COLO829 (cell line): Measurements from ENCODE around the gene RPL31.
"Not testable (repeated sequence)": the region's sequence is repeated elsewhere in the genome, so short reads cannot be mapped to it uniquely, and the experiment has no call there.

Experiments
- DNase-seq: peaks from one replicate; pipeline ENCODE4 v3.0.0; 2012; ENCODE audit warnings: low spot score

RPL31 gene

GRCh38 chr2:101026253-101026701 is 24.2 kb downstream of the RPL31 start:
- no peak for DNase-seq

GRCh38 chr2:101026923-101027469 is 24.9 kb downstream of the RPL31 start:
- DNase-seq: no peak

- no peak for DNase-seq
These were observed 25.8 kb downstream of the RPL31 start for GRCh38 chr2:101027852-101028251.

DNA sequence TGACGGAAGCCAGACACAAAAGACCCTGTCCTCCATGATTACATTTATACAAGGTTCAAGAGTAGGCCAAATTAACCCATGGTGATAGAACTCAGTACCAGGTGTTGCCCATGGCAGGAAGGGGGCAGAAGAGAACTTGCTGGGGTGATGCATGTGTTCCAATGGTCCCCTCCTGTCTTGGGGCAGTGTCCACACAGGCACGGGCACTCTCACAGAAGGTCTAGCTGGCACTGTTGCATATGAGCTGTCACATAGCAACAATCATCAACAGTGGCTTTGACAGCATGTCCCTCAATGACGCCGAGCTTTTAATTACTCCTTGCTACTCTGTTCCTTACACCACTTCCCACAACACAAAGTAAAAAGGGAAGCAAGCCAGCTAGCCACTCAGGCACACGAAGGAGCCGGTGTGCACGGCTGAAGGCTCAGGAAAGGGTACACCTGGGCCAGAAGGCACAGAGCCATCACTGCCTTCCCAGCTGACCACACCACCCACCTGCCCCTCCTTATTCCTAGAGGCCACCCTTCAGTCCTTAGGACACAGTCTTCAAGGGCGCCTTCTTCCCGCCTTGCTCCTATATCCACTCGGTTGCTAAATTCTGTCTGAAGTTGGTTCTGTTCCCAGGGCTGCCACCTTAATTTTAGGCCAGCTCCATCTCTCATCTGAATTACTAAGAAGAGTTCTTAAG is 28.9 kb downstream of the RPL31 start:
- no peak for DNase-seq

- no peak for DNase-seq
These were observed 30.1 kb downstream of the RPL31 start for GRCh38 chr2:101032084-101032776.

- peak; percentile 37 for DNase-seq
These were observed 34.5 kb downstream of the RPL31 start for GRCh38 chr2:101036562-101036961.

DNA sequence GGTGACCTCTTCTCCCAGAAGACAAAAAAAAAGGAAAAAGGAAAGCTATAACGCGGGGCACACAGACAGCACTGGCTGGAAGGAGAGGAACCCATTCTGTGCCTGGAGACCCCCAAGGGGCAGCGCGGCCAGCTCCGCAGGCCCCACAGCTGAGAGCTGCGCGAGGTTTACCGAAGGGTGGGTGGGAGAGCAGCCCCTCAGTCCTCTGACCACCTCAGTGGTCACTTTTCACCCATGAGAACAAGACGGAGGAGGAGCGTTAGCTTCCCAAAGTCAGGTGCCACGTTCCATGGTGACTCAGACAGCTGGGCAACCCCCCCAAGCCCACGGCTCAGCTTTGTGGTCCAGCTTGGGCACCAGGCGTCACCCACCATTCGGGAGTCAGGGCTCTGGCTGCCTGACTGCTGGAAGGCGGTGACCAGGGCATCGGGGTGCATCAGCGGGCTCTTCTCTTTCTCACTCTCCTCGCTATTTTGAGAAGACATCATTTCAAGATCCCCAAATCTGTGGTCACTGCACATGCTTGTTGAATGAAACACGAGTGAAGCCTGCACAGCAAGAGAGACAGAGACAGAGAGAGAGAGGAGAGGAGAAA is 35.2 kb downstream of the RPL31 start:
- DNase-seq: no peak

DNA sequence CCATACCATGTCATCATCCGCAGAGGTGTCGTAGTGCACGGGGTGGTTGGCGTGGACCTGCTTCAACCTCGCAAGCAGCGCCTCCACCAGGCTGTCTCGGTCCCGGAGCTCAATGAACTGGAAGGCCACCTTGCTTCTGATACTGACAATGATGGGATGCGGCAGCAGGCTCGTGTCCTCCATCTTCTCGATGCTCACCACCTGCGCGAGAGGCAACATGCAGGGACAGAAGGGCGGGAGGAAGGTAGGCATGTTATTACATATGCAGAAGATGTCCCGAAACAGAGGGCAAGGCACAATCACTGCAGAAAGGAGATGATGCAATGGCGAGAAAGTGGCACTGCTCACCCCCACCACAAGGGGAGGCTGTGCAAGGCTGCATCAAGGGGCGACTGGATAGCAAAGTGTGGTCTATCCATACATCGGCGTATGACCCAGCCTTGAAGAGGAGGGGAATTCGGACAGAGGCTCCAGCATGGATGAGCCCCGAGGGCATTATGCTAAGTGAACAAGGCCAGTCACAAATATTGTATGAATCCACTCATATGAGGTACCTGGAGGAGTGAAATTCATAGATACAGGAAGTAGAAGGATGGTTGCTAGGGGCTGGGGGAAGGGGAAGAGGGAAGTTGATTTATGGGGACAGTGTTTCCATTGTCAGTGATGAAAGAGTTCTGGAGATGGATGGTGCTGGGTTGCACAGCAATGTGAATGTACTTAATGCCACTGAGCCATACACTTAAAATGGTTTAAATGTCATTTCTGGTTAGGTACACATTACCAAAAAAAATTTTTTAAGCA is 36.6 kb downstream of the RPL31 start:
- peak; percentile 27 for DNase-seq

DNA sequence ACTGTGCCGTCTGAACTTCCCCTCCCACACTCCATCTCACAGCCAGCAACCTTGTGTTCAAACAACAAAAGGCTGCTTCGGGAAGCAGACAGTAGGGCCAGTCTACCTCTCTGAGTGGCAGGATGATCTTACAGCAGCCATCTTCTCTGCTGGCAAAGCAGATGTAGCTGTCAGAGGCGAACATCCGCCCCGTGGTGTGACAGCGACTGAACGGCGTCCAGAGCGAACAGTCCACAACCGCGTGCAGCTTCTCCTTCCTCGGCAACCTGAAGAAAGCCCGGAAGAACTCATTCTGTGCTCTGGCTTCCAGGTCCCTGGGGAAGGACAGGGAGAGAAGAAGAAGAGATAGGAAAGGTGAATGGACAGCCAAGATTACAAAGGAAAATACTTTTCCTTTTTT is 38.0 kb downstream of the RPL31 start:
- DNase-seq: no peak

DNA sequence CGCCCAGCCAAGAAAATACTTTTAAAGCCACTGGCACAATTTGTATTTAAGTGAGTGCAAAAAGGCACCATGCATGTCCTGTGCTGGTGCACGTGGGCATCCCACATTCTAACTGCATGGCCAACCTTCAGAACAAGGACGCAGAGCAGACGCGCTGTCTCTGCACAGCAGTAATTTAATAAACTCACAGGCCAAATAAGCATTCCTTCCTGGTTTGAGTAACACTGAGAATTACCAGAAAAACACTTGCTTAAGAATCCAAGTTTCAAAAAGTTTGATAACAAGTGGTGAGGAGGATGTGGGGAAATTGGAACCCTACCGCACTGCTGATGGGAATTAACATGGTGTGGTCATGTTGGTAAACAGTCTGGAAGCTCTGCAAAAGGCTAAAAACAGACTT is 38.7 kb downstream of the RPL31 start:
- no peak for DNase-seq

GRCh38 chr2:101041413-101041812 is 39.3 kb downstream of the RPL31 start:
- DNase-seq: no peak

GRCh38 chr2:101045330-101045729 is 43.2 kb downstream of the RPL31 start:
- DNase-seq: no peak

DNA sequence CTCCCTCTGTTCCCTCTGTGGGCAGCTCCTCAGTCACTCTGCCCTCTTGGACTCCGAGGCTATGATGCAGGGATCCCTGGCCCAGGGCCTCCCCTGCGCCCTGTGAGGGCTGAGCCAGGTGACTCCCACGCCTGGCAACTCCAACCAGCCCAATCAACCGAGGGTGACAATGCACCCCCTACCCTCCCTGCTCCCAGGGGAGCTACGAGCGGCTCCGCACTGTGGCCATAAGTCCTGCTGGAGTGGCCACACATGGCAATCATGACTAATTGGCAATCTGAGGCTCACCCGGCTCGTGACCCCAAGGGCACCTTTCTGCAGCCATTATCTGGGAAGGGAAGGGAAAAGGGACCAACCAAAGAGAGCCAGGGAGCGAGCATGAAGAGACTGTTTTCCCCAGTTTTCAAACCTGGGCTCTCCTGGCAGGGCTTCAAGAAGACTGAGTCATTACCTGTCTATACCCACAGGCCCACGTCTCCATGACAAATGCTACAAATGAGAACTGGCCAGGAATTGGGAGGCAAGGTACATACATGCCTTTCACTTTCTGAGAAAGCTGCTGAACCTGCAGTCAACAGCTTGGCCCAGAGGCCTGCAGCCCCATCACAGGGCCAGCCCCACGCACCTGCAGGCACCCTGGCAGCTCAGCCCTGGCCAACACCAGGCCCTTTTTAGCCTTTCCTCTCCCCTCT is 45.1 kb downstream of the RPL31 start:
- DNase-seq: no peak

DNA sequence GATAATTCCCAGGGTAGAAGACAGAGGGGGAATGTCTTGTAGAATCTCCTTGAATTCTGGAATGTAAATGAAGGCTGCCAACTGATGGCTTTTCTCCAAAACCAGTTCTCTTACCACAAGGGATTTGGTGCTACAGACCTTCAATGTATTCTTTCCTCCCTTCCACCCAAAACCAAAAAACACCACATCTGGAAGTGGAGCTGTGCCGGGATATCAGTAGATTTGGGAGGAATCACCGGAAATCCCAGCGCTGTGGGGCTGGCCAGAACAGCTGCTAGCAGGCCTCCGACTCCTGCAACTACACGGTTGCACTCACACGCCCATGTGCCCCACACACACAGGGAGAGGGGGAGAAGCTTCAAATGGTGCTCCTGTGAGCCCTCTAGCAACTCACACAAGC is 45.7 kb downstream of the RPL31 start:
- no peak for DNase-seq

- DNase-seq: no peak
These were observed 46.7 kb downstream of the RPL31 start for GRCh38 chr2:101048756-101049155.

DNA sequence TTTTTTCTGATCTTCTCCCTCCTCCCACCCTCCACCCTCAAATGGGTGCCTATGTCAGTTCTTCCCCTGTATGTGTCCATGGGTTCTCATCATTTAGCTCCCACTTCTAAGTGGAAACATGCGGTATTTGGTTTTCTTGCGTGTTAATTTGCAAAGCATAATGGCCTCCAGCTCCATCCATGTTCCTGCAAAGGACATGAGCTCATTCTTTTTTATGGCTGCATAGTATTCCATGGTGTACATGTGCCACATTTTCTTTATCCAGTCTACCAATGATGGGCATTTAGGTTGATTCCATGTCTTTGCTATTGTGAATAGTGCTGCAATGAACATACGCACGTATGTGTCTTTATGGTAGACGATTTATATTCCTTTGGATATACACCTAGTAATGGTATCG is 48.8 kb downstream of the RPL31 start:
- DNase-seq: not testable (repeated sequence)

DNA sequence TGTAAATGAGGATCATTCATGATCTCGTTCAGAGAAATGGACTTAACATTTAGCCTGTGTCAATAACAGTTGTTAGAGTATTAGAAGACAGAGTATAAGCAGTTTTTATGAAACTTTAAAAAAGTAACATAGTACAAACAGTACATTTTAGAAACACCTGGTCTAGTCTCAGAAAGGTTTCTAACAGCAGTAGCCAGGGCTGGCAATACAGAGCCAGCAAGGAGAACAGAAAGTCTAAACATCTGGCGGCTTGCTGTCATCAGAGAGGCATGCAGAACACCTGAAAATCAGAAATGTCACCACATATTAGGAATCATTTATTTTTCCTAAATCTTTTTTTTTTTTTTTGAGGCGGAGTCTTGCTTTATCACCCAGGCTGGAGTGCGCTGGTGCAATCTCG is 50.1 kb downstream of the RPL31 start:
- no peak for DNase-seq

DNA sequence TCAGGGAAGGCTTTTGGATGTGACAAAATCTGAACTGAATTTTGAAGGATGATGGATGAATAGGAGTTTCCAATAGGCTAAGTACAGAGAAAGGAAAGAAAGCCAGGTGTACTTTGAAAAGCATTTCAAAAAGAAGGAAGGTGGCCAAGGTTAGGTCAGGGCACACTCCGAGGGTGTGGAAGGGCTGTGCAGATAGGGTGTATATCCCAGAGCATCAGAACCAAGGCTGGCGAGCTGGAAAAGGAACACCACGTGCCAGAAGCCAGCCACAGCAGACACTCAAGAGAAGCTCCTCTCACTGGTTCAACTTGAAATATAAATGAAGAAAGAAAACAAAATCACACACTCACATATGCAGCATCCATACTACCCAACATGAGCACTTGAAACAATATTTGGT is 51.0 kb downstream of the RPL31 start:
- DNase-seq: no peak
